ENCODE results near the gene NEGR1.

DNA sequence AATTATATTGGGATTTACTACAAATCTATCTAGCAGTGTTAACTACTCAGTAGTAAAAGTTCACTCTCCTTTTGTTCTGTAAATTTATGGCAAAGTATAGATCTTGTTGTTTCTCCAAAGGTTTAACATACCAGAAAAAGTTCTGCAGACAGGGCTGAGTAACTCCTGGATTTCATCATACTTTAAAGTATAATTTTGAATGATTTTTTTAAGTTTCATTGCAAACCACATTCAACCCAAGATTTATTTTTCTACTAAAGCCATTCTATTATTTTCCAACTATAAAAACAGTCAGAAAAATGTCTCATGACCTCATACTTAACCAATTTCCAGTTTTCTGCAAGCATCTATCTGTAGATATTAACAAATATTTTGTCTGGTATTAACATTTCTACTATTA lies 615.7 kb downstream of the NEGR1 start:
- TF ChIP-seq, protein P1, sequence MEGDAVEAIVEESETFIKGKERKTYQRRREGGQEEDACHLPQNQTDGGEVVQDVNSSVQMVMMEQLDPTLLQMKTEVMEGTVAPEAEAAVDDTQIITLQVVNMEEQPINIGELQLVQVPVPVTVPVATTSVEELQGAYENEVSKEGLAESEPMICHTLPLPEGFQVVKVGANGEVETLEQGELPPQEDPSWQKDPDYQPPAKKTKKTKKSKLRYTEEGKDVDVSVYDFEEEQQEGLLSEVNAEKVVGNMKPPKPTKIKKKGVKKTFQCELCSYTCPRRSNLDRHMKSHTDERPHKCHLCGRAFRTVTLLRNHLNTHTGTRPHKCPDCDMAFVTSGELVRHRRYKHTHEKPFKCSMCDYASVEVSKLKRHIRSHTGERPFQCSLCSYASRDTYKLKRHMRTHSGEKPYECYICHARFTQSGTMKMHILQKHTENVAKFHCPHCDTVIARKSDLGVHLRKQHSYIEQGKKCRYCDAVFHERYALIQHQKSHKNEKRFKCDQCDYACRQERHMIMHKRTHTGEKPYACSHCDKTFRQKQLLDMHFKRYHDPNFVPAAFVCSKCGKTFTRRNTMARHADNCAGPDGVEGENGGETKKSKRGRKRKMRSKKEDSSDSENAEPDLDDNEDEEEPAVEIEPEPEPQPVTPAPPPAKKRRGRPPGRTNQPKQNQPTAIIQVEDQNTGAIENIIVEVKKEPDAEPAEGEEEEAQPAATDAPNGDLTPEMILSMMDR (IDR thresholded peaks at IDR 0.05; ENCODE audit: poor library complexity, severe bottlenecking), result no peak
- TF ChIP-seq TAF1 (IDR thresholded peaks at IDR 0.05; ENCODE audit: low read depth) (no peak), MXI1 (conservative IDR thresholded peaks at IDR 0.05; ENCODE audit: poor library complexity, severe bottlenecking) (no peak), POLR2AphosphoS5 (IDR thresholded peaks at IDR 0.05) (no peak), RAD21 (conservative IDR thresholded peaks at IDR 0.05) (no peak)
